ENCODE results near the gene MAD1L1.

DNA sequence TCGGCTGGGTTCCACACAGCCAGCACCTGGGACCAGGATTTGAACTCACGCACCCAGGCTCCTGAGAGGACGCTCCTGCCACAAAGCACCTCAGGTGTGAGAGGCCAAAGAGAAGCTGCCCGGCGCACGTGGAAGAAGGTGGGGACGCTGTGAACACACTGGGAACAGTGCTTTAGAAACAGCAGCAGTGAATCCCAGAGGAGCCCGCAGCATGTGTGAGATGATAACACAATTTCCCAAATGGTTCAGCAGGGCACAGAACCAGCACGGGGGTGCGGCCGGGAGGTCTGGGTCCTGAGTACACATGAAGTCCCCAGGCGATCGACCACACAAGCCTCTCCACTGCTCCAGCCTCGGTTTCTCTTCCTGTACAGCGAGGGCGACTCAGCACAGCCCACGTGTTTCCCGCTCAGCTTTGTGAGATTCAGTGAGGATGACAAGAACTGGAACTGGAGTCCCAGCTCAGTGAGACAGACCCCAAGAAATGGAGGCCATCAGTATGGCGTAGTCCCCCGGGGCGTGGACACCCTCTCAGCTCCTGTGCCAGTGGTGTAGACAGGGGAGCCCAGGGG, 188.3 kb downstream of the MAD1L1 start:
- TF ChIP-seq, protein P1, sequence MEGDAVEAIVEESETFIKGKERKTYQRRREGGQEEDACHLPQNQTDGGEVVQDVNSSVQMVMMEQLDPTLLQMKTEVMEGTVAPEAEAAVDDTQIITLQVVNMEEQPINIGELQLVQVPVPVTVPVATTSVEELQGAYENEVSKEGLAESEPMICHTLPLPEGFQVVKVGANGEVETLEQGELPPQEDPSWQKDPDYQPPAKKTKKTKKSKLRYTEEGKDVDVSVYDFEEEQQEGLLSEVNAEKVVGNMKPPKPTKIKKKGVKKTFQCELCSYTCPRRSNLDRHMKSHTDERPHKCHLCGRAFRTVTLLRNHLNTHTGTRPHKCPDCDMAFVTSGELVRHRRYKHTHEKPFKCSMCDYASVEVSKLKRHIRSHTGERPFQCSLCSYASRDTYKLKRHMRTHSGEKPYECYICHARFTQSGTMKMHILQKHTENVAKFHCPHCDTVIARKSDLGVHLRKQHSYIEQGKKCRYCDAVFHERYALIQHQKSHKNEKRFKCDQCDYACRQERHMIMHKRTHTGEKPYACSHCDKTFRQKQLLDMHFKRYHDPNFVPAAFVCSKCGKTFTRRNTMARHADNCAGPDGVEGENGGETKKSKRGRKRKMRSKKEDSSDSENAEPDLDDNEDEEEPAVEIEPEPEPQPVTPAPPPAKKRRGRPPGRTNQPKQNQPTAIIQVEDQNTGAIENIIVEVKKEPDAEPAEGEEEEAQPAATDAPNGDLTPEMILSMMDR (conservative IDR thresholded peaks at IDR 0.05), result no peak
- TF ChIP-seq EZH2 (IDR thresholded peaks at IDR 0.05; ENCODE audit: low read depth), result no peak

Measured in PC-9 (cell line).